CD14-positive monocyte (primary cell): ENCODE results near the gene ATAD5. TPM values are rescaled to one million over a fixed set of nuclear protein-coding genes. Genes with fewer than 3 reads are reported as not detected.
A peak's percentile ranks its signal among the peaks of the same experiment; 100 is the strongest.

Experiments
- DNase-seq, 3 donors: peaks; one replicate each; pipeline ENCODE4 v3.0.0-alpha.2; 2011 to 2022
- H2AFZ ChIP-seq: 2 replicates; pipeline ENCODE4 v1.6.0; 2012; ENCODE audit warnings: mild to moderate bottlenecking, low read depth, low read length, inconsistent platforms; ENCODE audit not compliant: insufficient read depth, poor library complexity, severe bottlenecking
- H3K27ac ChIP-seq, 2 donors: 1 replicate in 1 of 2; 2 replicates in 1 of 2; pipeline ENCODE4 v1.5.1; 2012 to 2013; ENCODE audit warnings: low read length in 2 of 2, control low read depth in 1 of 2, inconsistent platforms in 1 of 2, low read depth in 1 of 2, mild to moderate bottlenecking in 1 of 2
- H3K27me3 ChIP-seq, 2 donors: one replicate each; pipeline versions ENCODE4 v1.6.0 to v1.6.1; 2011 to 2013; ENCODE audit warnings: low read length in 2 of 2; ENCODE audit not compliant: control insufficient read depth in 2 of 2, insufficient read depth in 2 of 2
- H3K36me3 ChIP-seq, 2 donors: replicated peaks in 1 of 2; 1 replicate in 1 of 2; 2 replicates in 1 of 2; pipeline versions ENCODE4 v1.5.1 to v1.6.1; 2012 to 2013; ENCODE audit warnings: low read length in 2 of 2, control low read depth in 1 of 2, inconsistent platforms in 1 of 2, mild to moderate bottlenecking in 1 of 2; ENCODE audit not compliant: insufficient read depth in 2 of 2, control insufficient read depth in 1 of 2
- H3K4me1 ChIP-seq, 2 donors: 1 replicate in 1 of 2; 2 replicates in 1 of 2; pipeline versions ENCODE4 v1.5.1 to v1.6.1; 2012 to 2013; ENCODE audit warnings: low read length in 2 of 2, control low read depth in 1 of 2, inconsistent platforms in 1 of 2, mild to moderate bottlenecking in 1 of 2, moderate library complexity in 1 of 2; ENCODE audit not compliant: insufficient read depth in 2 of 2, control insufficient read depth in 1 of 2
- H3K4me2 ChIP-seq: replicated peaks from 2 replicates; pipeline ENCODE3; 2012; ENCODE audit warnings: low read length, moderate library complexity, mild to moderate bottlenecking; ENCODE audit not compliant: poor library complexity, severe bottlenecking; ENCODE audit errors: extremely low read depth
- H3K4me3 ChIP-seq, 3 experiments: fragments of 200-600 bp in 1 of 3; sonication (generic) in 1 of 3; replicated peaks in 1 of 3; 1 replicate in 2 of 3; 2 replicates in 1 of 3; pipeline ENCODE4 v1.5.1; 2011 to 2013; ENCODE audit warnings: low read length in 3 of 3, mild to moderate bottlenecking in 3 of 3, control low read depth in 2 of 3, low read depth in 2 of 3, inconsistent platforms in 1 of 3, moderate library complexity in 1 of 3
- H3K79me2 ChIP-seq: 2 replicates; pipeline ENCODE4 v1.6.0; 2012; ENCODE audit warnings: mild to moderate bottlenecking, control low read depth, inconsistent platforms, low read length, moderate library complexity; ENCODE audit not compliant: insufficient read depth
- H3K9ac ChIP-seq: 2 replicates; pipeline ENCODE4 v1.6.0; 2017; ENCODE audit warnings: low read length, mild to moderate bottlenecking; ENCODE audit not compliant: insufficient read depth, poor library complexity, severe bottlenecking
- H3K9me3 ChIP-seq, 2 donors: replicated peaks in 1 of 2; 1 replicate in 1 of 2; 2 replicates in 1 of 2; pipeline versions ENCODE4 v1.5.1 to v1.6.1; 2012 to 2013; ENCODE audit warnings: low read length in 2 of 2, control low read depth in 1 of 2; ENCODE audit not compliant: control insufficient read depth in 1 of 2, insufficient read depth in 1 of 2
- H4K20me1 ChIP-seq: 2 replicates; pipeline ENCODE4 v1.6.0; 2012; ENCODE audit warnings: mild to moderate bottlenecking, low read length, control low read depth, moderate library complexity; ENCODE audit not compliant: insufficient read depth
- H3K27ac Mint-ChIP-seq, 7 donors: one replicate each; pipeline ENCODE4 v1.8.0; 2020; ENCODE audit warnings: mild to moderate bottlenecking in 7 of 7, mixed read lengths in 7 of 7, moderate library complexity in 6 of 7, inconsistent platforms in 2 of 7
- H3K27me3 Mint-ChIP-seq, 3 donors: one replicate each; pipeline ENCODE4 v1.8.0; 2021 to 2022; ENCODE audit warnings: low read depth in 3 of 3, mild to moderate bottlenecking in 3 of 3, mixed read lengths in 3 of 3, moderate library complexity in 3 of 3, inconsistent platforms in 1 of 3
- H3K36me3 Mint-ChIP-seq, 2 donors: one replicate each; pipeline ENCODE4 v1.8.0; 2020; ENCODE audit warnings: mixed read lengths in 2 of 2, inconsistent platforms in 1 of 2, mild to moderate bottlenecking in 1 of 2
- H3K4me1 Mint-ChIP-seq: one replicate; pipeline ENCODE4 v1.8.0; 2020; ENCODE audit warnings: mild to moderate bottlenecking, mixed read lengths
- H3K4me3 Mint-ChIP-seq, 2 donors: one replicate each; pipeline ENCODE4 v1.8.0; 2020; ENCODE audit warnings: mild to moderate bottlenecking in 2 of 2, mixed read lengths in 2 of 2, moderate library complexity in 1 of 2
- H3K9me3 Mint-ChIP-seq, 7 donors: one replicate each; pipeline ENCODE4 v1.8.0; 2020 to 2022; ENCODE audit warnings: mixed read lengths in 7 of 7, mild to moderate bottlenecking in 6 of 7, moderate library complexity in 6 of 7, inconsistent platforms in 2 of 7
- CTCF ChIP-seq: fragments of 200-600 bp; IDR thresholded peaks from one replicate; pipeline ENCODE4 v1.8.0; 2022; ENCODE audit warnings: antibody characterized with exemption, mild to moderate bottlenecking
- WGBS: methylation state at CpG from one replicate; pipeline ENCODE4 v1.1.5; 2013; ENCODE audit warnings: missing lambda C conversion rate; ENCODE audit not compliant: insufficient coverage; 5-methylcytosine and 5-hydroxymethylcytosine counted together
- intact Hi-C, 2 donors: fragments of 100-400 bp; cut with micrococcal nuclease; formaldehyde crosslinking; loops; one replicate each; pipeline versions ENCODE4 v1.15.0 to v1.15.1; 2023
- polyA plus RNA-seq, 3 donors: library from polyadenylated mRNA; depleted of rRNA in 1 of 3; unstranded in 2 of 3; stranded (reverse) in 1 of 3; fragments of 300-500 nt in 2 of 3; fragments of >200 nt in 1 of 3; fragmentation: Illumina TruSeq in 2 of 3; gene quantifications; 1 replicate in 2 of 3; 2 replicates in 1 of 3; pipeline ENCODE4 v1.2.3, GENCODE V29; 2012 to 2021

Gene ATAD5
- polyA plus RNA-seq, 3 donors: 0.24 to 0.57 (median 0.42) TPM

DNA sequence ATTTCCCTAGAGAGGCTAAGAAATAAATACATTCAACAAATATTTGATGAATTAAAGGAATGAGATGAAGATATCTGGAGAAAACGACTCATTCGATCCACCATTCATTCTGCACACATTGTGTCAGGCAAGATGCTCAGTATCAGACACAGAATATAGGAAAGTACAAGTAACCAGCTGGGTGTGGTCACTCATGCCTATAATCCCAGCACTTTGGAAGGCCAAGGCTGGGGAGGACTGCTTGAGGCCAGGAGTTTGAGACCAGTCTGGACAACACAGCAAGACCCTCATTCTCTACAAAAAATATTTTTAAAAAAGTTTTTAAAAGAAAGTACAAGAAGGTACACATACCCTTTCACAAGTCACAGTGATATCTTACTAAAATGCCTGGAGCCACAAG is 49.6 kb upstream of the ATAD5 start:
- no CpG with 5 or more reads among the region's 2 CpGs for WGBS

GRCh38 chr17:30788918-30789317 is 42.8 kb upstream of the ATAD5 start:
- peaks cover 66 to 94% of the 10 kb centered on the region in 2 donors for H3K36me3 Mint-ChIP-seq
- Histone ChIP-seq H3K9ac (no peak overlapping the region), H3K79me2 (peaks cover 25% of the 10 kb centered on the region), H3K9me3 (no peaks in the 10 kb centered on the region), H3K36me3 (peaks cover 89 to 98% of the 10 kb centered on the region in 2 donors), H3K4me2 (no peak overlapping the region), H3K27me3 (no peaks in the 10 kb centered on the region), H2AFZ (no peak overlapping the region), H3K4me3 (no peak overlapping the region), H4K20me1 (peaks cover 82% of the 10 kb centered on the region), H3K4me1 (no peaks in the 10 kb centered on the region), H3K27ac (no peak overlapping the region)
- 100% methylated on average over 1 of the region's 2 CpGs for WGBS
- intact Hi-C loops: no loop called here
- no peak for DNase-seq
- H3K4me1 Mint-ChIP-seq: no peaks in the 10 kb centered on the region
- H3K9me3 Mint-ChIP-seq: peaks cover 0 to 1% (median 0%) of the 10 kb centered on the region in 7 donors
- H3K27me3 Mint-ChIP-seq: no peaks in the 10 kb centered on the region
- no peak for TF ChIP-seq CTCF
- H3K27ac Mint-ChIP-seq: peak overlapping the region in 1 of 7 donors; percentile 69
- no peak overlapping the region for H3K4me3 Mint-ChIP-seq

More for the DNA sequence above, 49.6 kb upstream of the ATAD5 start:
- no peak for DNase-seq
- Histone ChIP-seq H2AFZ (no peak overlapping the region), H3K27ac (no peak overlapping the region), H3K9ac (no peak overlapping the region), H4K20me1 (peaks cover 69% of the 10 kb centered on the region), H3K4me1 (no peaks in the 10 kb centered on the region), H3K27me3 (no peaks in the 10 kb centered on the region), H3K36me3 (peaks cover 65 to 95% of the 10 kb centered on the region in 2 donors), H3K79me2 (peaks cover 7% of the 10 kb centered on the region), H3K4me2 (no peak overlapping the region), H3K9me3 (no peaks in the 10 kb centered on the region), H3K4me3 (no peak overlapping the region)
- intact Hi-C loops: no loop called here
- no peaks in the 10 kb centered on the region for H3K27me3 Mint-ChIP-seq
- no peak overlapping the region for H3K4me3 Mint-ChIP-seq
- no peak for TF ChIP-seq CTCF
- H3K36me3 Mint-ChIP-seq: peaks cover 44 to 84% of the 10 kb centered on the region in 2 donors
- H3K4me1 Mint-ChIP-seq: peaks cover 2% of the 10 kb centered on the region
- no peak overlapping the region for H3K27ac Mint-ChIP-seq
- H3K9me3 Mint-ChIP-seq: no peaks in the 10 kb centered on the region
